Stimulated activated CD8-positive, alpha-beta memory T cell treated with anti-CD3 and anti-CD28 coated beads, Interleukin-4, amount 100 ng/mL, for 48 hours (primary cell): ENCODE results near the gene SIK1.

ENCODE experiments used
- DNase-seq: peaks from one replicate; pipeline ENCODE4 v3.0.0-alpha.2; 2020

Gene SIK1

GRCh38 chr21:43365611-43366426 lies 61.1 kb downstream of the SIK1 start:
- DNase-seq, result no peak

- DNase-seq, result no peak
These were observed 62.0 kb downstream of the SIK1 start for GRCh38 chr21:43364851-43365424.
